HEK293T (cell line): ENCODE measurements around the gene WBP1L.

Experiments
- CTCF ChIA-PET: fragments of 350-600 bp; formaldehyde crosslinking; extraction: SDS; loops from one replicate; lab custom pipeline; 2021; ENCODE audit warnings: antibody characterized with exemption, inconsistent platforms; lab: Yijun Ruan, JAX
- POLR2A ChIA-PET: fragments of 350-600 bp; formaldehyde crosslinking; extraction: SDS; loops from one replicate; lab custom pipeline; 2020; ENCODE audit warnings: antibody characterized with exemption, inconsistent platforms; lab: Yijun Ruan, JAX
- DNase-seq: peaks from one replicate; pipeline ENCODE4 v3.0.0; 2012; ENCODE audit warnings: mixed read lengths; ENCODE audit errors: extremely low spot score
- ARNT ChIP-seq: fragments of 450-650 bp; IDR thresholded peaks from 2 replicates; pipeline ENCODE4 v1.6.1; 2017; ENCODE audit warnings: mild to moderate bottlenecking
- BHLHE40 ChIP-seq: fragments of 450-650 bp; IDR thresholded peaks from 2 replicates; pipeline ENCODE4 v1.6.1; 2016; ENCODE audit warnings: mild to moderate bottlenecking, moderate library complexity, borderline replicate concordance
- CTBP1 ChIP-seq: fragments of 450-650 bp; IDR thresholded peaks from 2 replicates; pipeline ENCODE4 v1.6.1; 2016; ENCODE audit warnings: borderline replicate concordance
- ELF4 ChIP-seq: fragments of 450-650 bp; IDR thresholded peaks from 2 replicates; pipeline ENCODE4 v1.6.1; 2017; ENCODE audit warnings: antibody characterized with exemption
- FOXA1 ChIP-seq: fragments of 450-650 bp; IDR thresholded peaks from 2 replicates; pipeline ENCODE4 v1.6.1; 2016; ENCODE audit warnings: mild to moderate bottlenecking
- FOXK2 ChIP-seq: fragments of 450-650 bp; IDR thresholded peaks from 2 replicates; pipeline ENCODE4 v1.6.1; 2016; ENCODE audit warnings: mild to moderate bottlenecking
- FOXM1 ChIP-seq: fragments of 450-650 bp; IDR thresholded peaks from 2 replicates; pipeline ENCODE4 v1.6.1; 2017; ENCODE audit warnings: mild to moderate bottlenecking, borderline replicate concordance
- HDGF ChIP-seq: fragments of 450-650 bp; IDR thresholded peaks from 2 replicates; pipeline ENCODE4 v1.6.1; 2017; ENCODE audit warnings: antibody characterized with exemption, borderline replicate concordance
- L3MBTL2 ChIP-seq: fragments of 450-650 bp; conservative IDR thresholded peaks from 2 replicates; pipeline ENCODE4 v1.6.1; 2016; ENCODE audit warnings: mild to moderate bottlenecking
- LEF1 ChIP-seq: fragments of 450-650 bp; IDR thresholded peaks from 2 replicates; pipeline ENCODE4 v1.6.1; 2017; ENCODE audit warnings: mild to moderate bottlenecking, borderline replicate concordance
- NFRKB ChIP-seq: fragments of 450-650 bp; IDR thresholded peaks from 2 replicates; pipeline ENCODE4 v1.6.1; 2016; ENCODE audit warnings: mild to moderate bottlenecking, moderate library complexity
- PKNOX1 ChIP-seq: fragments of 450-650 bp; IDR thresholded peaks from 2 replicates; pipeline ENCODE4 v1.6.1; 2016
- SP1 ChIP-seq: fragments of 450-650 bp; IDR thresholded peaks from 2 replicates; pipeline ENCODE4 v1.6.1; 2017
- SUZ12 ChIP-seq: fragments of 450-650 bp; IDR thresholded peaks from 2 replicates; pipeline ENCODE4 v1.6.1; 2016; ENCODE audit warnings: mild to moderate bottlenecking
- TARDBP ChIP-seq: fragments of 450-650 bp; IDR thresholded peaks from 2 replicates; pipeline ENCODE4 v1.6.1; 2016
- ZNF384 ChIP-seq: fragments of 450-650 bp; IDR thresholded peaks from 2 replicates; pipeline ENCODE4 v1.6.1; 2016

Gene WBP1L

DNA sequence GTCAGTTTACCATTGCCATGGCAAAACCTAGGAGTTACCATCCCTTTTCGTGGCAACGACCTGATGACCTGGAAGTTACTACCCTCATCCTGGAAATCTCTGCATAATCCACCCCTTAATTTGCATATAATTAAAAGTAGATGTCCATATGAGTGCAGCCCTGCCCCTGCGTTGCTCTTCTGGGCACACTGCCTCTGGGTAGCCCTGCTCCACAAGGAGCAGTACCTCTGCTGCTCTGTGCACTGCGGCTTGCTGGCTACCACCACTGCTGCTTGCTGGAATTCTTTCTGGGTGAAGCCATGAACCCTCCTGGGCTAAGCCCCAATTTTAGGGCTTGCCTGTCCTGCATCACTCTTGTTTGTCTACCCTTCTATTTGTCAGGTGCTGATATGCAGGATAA is 80.9 kb downstream of the WBP1L start:
- ChIA-PET CTCF (no interaction called here), POLR2A (no interaction called here)
- TF ChIP-seq TARDBP (no peak), FOXA1 (no peak), ARNT (no peak), BHLHE40 (no peak), ELF4 (no peak), ZNF384 (no peak), SUZ12 (no peak), FOXK2 (no peak), HDGF (no peak), LEF1 (no peak), PKNOX1 (no peak), NFRKB (no peak), L3MBTL2 (no peak), SP1 (no peak), FOXM1 (no peak), CTBP1 (no peak)
- no peak for DNase-seq

DNA sequence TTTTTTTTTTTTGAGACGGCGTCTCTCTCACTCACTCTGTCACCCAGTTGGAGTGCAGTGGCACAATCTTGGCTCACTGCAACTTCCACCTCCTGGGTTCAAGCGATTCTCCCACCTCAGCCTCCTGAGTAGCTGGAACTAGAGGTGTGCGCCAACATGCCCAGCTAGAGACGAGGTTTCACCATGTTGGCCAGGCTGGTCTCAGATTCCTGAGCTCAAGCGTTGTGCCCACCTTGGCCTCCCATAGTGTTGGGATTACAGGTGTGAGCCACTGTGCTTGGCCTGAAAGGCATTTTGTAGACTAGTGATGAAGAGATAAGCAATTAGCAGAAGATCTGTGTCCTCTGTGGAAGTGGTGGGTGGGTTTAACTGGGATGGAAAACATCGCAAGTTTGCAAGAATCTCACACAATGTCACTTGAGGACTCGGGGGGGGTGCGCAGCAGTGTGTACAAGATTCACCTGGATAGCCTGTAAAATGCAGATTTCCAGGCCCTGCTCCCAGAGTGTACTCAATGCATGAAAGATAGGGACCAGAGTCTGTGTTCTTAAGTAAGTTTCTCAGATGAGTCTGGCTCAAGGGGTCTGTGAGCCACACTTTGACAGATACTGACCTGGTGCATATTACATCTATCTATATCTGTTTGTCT is 82.5 kb downstream of the WBP1L start:
- ChIA-PET POLR2A (no interaction called here), CTCF (interaction anchor here (0.6 to 1.2 kb wide), 3 partner anchors 58 to 243 kb away, joined by 4 to 6 read pairs (median 4); no protein-coding TSS in a partner anchor)
- TF ChIP-seq ZNF384 (no peak), FOXM1 (no peak), PKNOX1 (no peak), NFRKB (no peak), FOXA1 (no peak), SP1 (no peak), SUZ12 (no peak), TARDBP (no peak), L3MBTL2 (no peak), FOXK2 (no peak), LEF1 (no peak), CTBP1 (no peak), BHLHE40 (no peak), HDGF (no peak), ARNT (no peak), ELF4 (no peak)
- DNase-seq, result no peak

GRCh38 chr10:102827597-102827975 is 83.8 kb downstream of the WBP1L start:
- TF ChIP-seq TARDBP (no peak), LEF1 (no peak)
- ChIA-PET POLR2A (no interaction called here), CTCF (no interaction called here)
- DNase-seq, result no peak

GRCh38 chr10:102831322-102832071 is 87.7 kb downstream of the WBP1L start:
- TF ChIP-seq SP1 (no peak), NFRKB (no peak), FOXK2 (no peak), ZNF384 (no peak), HDGF (no peak), TARDBP (no peak), BHLHE40 (no peak), LEF1 (no peak), L3MBTL2 (no peak)
- ChIA-PET CTCF (interaction anchor here (1.1 kb wide), 1 partner anchor 70 kb away, joined by 9 read pairs; no protein-coding TSS in a partner anchor), POLR2A (interaction anchor here (1.1 kb wide), 1 partner anchor 117 kb away, joined by 3 read pairs; the partner anchor contains the start of gene ARL3)
- no peak for DNase-seq

GRCh38 chr10:102832248-102832647 is 88.5 kb downstream of the WBP1L start:
- POLR2A ChIA-PET, result no interaction called here
- TF ChIP-seq TARDBP, result no peak
- no peak for TF ChIP-seq BHLHE40
- CTCF ChIA-PET, result interaction anchor here (1.1 kb wide), 1 partner anchor 70 kb away, joined by 3 read pairs; no protein-coding TSS in a partner anchor
- no peak for DNase-seq

- CTCF ChIA-PET, result interaction anchor here (1.1 kb wide), 1 partner anchor 69 kb away, joined by 3 read pairs; no protein-coding TSS in a partner anchor
- POLR2A ChIA-PET, result no interaction called here
- no peak for TF ChIP-seq CTBP1
- TF ChIP-seq LEF1, result no peak
- no peak for TF ChIP-seq ZNF384
- no peak for TF ChIP-seq BHLHE40
- no peak for TF ChIP-seq SP1
- no peak for TF ChIP-seq HDGF
- no peak for TF ChIP-seq FOXK2
- TF ChIP-seq ELF4, result no peak
- no peak for TF ChIP-seq ARNT
- TF ChIP-seq SUZ12, result no peak
- no peak for TF ChIP-seq L3MBTL2
- no peak for TF ChIP-seq PKNOX1
- no peak for TF ChIP-seq NFRKB
- no peak for TF ChIP-seq FOXM1
- TF ChIP-seq TARDBP, result no peak
- no peak for TF ChIP-seq FOXA1
- DNase-seq, result no peak
Measured at GRCh38 chr10:102832987-102833386, 89.2 kb downstream of the WBP1L start.
